Islet precursor cell (in vitro differentiated cells): ENCODE data around the gene SLC22A31.
A peak's percentile ranks its signal among the peaks of the same experiment; 100 is the strongest.
"Not testable (repeated sequence)": the region's sequence is repeated elsewhere in the genome, so short reads cannot be mapped to it uniquely, and the experiment has no call there.

ENCODE experiments used
- DNase-seq: peaks from one replicate; pipeline ENCODE4 v3.0.0-alpha.2; 2018

The SLC22A31 gene

GRCh38 chr16:89200124-89200849 lies at the start of gene SLC22A31:
TSS of gene SLC22A31 (minus strand) at chr16:89200537. CDS start at chr16:89200501, 36 bp downstream.
- DNase-seq = no peak

- DNase-seq = no peak
Observed at GRCh38 chr16:89248196-89248982, 48.1 kb upstream of the SLC22A31 start.

GRCh38 chr16:89247734-89248075 lies 47.4 kb upstream of the SLC22A31 start:
- DNase-seq = not testable (repeated sequence)

- peak; percentile 93 for DNase-seq
Observed at GRCh38 chr16:89246903-89247733, 46.8 kb upstream of the SLC22A31 start.

GRCh38 chr16:89246383-89246902 lies 46.1 kb upstream of the SLC22A31 start:
- no peak for DNase-seq

- no peak for DNase-seq
Observed at GRCh38 chr16:89244754-89245153, 44.4 kb upstream of the SLC22A31 start.

- DNase-seq = not testable (repeated sequence)
Observed at GRCh38 chr16:89244264-89244663, 43.9 kb upstream of the SLC22A31 start.

- no peak for DNase-seq
Observed at GRCh38 chr16:89243664-89244063, 43.3 kb upstream of the SLC22A31 start.

- DNase-seq = no peak
Observed at GRCh38 chr16:89242795-89243200, 42.5 kb upstream of the SLC22A31 start.

GRCh38 chr16:89241187-89242007 lies 41.1 kb upstream of the SLC22A31 start:
- peak; percentile 83 for DNase-seq

- DNase-seq = no peak
Observed at GRCh38 chr16:89237733-89238132, 37.4 kb upstream of the SLC22A31 start.

- DNase-seq = no peak
Observed at GRCh38 chr16:89233678-89234490, 33.5 kb upstream of the SLC22A31 start.

GRCh38 chr16:89232107-89232506 lies 31.8 kb upstream of the SLC22A31 start:
- DNase-seq = no peak

- no peak for DNase-seq
Observed at GRCh38 chr16:89230255-89230654, 29.9 kb upstream of the SLC22A31 start.

GRCh38 chr16:89224665-89225064 lies 24.3 kb upstream of the SLC22A31 start:
- DNase-seq = no peak

- DNase-seq = no peak
Observed at GRCh38 chr16:89222931-89223330, 22.6 kb upstream of the SLC22A31 start.

- no peak for DNase-seq
Observed at GRCh38 chr16:89221604-89222003, 21.3 kb upstream of the SLC22A31 start.

- no peak for DNase-seq
Observed at GRCh38 chr16:89219365-89219764, 19.0 kb upstream of the SLC22A31 start.

- DNase-seq = peak; percentile 89
Observed at GRCh38 chr16:89217388-89218191, 17.3 kb upstream of the SLC22A31 start, which contains the start of gene ZNF778. TSS of gene ZNF778 (plus strand) at chr16:89217703. CDS start at chr16:89221128, 3,425 bp downstream.

- DNase-seq = no peak
Observed at GRCh38 chr16:89217138-89217387, 16.7 kb upstream of the SLC22A31 start.
